ENCODE data around the gene CUEDC2. TPM values are rescaled to one million over a fixed set of nuclear protein-coding genes. Genes with fewer than 3 reads are reported as not detected.

Gene CUEDC2, protein sequence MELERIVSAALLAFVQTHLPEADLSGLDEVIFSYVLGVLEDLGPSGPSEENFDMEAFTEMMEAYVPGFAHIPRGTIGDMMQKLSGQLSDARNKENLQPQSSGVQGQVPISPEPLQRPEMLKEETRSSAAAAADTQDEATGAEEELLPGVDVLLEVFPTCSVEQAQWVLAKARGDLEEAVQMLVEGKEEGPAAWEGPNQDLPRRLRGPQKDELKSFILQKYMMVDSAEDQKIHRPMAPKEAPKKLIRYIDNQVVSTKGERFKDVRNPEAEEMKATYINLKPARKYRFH
- polyA plus RNA-seq (2013, experiment 1 of 2; ENCODE audit: insufficient read length): 65.5 TPM
- polyA plus RNA-seq (2013, experiment 2 of 2; ENCODE audit: insufficient read length): 58.0 TPM

DNA sequence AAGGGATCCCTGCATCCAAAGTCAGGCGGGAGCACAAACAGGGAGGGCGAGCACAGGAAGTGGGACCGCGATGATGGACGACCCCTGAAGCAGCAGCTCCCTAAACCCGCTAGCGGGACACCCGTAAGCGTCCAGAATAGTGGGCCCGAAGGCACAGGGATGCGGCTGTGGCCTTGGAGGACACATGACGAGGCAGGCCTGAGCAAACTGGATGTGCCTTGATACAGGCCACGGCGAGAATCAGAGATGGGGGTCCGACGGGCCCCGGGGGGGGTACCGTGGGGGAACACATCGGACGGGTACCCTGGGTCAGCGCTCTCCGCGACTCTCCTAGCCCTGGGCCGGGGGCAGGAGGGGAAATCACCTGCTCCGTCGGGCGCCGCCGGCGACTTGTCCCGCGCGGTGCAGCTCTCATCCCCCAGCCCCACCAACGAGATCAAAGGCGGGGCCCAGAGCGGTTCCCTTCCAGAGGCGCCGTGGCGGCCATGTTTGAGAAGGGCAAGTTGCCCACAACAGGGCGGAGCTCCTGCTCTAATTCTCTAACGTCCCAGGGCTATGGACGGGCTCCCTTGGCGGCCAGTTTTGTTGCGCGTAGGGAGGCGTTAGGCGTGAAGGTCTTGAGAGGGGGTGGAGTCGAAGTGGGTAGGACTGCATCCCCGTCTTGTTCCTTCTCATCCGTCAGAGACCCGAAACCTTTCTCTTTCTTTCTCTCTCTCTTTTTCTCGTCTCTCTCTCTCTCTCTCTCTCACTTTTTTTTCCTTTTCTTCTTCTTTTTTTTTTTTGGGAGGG, at the start of gene CUEDC2:
Gene CUEDC2 (minus strand): TSS at position 413 of the 789 bp plus-strand sequence. CDS start 7,386 bp downstream, outside the sequence.
- DNase-seq: peak; percentile 98

DNA sequence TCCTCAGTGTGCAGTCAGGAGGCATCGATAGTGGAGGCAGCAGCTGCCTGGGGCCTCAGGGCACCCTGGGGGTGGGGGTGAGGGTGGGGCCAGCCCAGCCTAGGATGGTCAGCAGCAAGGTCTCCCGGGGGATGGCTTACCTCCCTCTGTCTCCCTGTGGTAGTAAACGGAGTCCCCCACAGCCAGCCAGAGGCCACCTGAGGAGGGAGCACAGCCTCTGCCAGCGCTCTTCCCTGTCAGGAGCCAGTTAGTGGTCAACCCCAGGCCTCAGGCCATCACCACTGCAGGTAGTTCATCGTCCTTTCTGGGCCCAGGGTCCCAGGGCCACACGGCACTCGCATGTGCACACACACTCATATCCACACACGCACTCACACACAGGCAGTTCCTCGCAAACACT, 48.0 kb upstream of the CUEDC2 start:
- no peak for DNase-seq

DNA sequence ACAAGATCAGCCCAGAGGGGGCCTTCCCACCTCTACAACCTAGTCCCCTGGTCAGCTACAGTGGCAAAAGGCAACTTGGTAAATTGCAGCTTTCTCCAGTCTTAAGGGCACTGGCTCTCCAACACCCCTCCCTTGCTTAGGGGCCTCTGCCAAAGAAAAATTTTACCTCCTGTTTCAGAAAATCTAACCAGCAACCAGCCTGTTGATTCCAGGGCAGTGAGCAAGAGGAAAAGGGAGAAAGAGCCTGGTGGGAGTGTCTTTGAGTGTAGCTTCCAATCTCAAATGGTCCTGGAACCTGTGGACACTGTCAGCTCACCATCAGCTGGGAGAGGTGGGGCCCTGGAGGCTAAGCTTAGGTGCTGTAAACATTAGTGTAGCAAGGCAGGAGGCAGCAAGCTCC, 47.3 kb upstream of the CUEDC2 start:
- DNase-seq: no peak

DNA sequence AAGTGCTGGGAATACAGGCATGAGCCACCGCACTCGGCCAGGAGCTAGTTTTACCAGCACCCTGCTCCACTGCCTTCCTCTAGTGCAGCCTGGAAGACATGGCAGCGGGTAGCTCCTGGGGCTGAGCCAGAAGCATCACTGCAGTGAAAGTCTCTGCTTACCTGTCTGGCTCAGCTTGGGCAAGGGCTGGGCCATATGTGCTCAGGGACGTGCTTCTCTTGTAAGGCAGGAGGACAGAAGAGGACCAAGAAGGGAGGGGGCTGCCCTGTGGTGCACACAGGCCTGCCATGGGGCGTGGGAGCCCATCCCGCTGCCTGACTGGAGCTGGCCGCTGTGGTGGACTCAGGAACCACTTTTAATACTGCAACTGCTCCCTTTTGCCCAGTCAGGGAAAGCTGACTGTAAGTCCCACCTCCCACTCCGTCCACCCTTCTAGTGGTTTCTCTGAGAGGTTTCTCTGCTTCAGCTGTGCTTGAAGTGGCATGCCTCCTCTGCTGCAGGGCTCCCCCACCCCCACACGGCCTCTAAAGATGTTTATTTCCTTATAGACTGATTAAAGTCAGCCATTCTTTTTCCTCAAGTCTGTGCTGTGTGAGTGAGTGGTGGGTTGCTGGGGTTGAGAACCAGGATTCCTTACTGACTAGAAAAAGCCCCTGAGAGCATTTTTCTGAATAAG, 44.2 kb upstream of the CUEDC2 start:
- DNase-seq: no peak

DNA sequence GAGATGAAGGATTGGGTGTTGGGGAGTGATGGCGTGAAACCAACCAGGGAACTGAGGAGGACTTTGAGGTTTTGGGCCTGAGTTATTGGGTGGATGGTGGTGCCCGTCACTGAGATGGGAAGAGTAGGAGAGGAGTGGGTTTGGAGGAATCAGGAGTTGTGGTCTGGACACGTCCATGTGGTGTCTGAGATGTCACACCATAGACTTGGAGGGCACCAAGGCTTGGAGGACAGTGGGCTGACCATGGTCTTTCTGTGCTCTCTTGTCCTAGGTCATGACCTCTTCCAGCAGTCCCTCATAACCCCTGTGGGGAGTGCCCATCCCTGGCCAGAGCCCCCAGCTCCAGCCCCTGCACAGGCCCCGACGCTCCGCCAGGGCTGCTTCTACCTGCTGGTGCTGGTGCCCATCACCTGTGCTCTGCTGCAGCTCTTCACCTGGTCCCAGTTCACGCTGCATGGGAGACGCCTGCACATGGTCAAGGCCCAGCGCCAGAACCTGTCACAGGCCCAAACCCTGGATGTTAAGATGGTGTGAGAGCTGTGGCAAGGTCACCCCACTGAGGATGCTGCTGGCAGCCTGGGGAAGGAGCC, 43.2 kb upstream of the CUEDC2 start:
- DNase-seq: no peak

DNA sequence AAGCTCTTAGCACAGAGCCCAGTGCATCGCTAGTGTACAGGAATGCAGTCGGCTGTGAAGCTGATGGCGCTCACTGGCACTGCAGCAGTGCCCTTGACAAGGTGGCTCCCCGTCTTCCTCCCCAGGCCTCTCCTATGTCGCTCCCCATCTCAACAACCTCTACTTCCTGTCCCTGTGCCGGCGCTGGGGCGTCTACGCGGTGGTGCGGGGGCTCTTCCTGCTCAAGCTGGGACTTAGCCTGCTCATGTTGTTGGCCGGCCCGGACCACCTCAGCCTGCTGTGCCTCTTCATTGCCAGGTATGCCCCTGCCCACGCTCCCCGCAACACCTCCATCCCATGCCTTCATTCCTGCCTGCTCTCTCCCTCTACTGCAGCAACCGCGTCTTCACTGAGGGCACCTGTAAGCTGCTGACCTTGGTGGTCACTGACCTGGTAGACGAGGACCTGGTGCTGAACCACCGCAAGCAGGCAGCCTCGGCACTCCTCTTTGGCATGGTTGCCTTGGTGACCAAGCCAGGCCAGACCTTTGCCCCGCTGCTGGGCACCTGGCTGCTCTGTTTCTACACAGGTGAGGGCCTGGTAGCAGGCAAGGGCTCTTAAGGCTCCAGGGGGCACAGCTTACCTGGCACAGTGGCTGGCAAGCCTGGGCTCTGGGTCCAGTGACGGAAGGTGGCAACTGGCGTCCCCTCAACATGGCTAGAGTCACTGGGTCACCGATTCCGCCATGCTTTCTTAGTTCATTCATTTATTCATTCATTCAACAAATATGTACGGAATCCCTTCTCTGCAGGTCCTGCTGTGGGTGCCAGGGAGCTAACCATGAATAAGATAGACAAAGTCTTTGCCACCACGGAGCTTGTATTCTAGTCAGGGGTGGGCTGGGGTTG, 41.3 kb upstream of the CUEDC2 start:
- DNase-seq: no peak

DNA sequence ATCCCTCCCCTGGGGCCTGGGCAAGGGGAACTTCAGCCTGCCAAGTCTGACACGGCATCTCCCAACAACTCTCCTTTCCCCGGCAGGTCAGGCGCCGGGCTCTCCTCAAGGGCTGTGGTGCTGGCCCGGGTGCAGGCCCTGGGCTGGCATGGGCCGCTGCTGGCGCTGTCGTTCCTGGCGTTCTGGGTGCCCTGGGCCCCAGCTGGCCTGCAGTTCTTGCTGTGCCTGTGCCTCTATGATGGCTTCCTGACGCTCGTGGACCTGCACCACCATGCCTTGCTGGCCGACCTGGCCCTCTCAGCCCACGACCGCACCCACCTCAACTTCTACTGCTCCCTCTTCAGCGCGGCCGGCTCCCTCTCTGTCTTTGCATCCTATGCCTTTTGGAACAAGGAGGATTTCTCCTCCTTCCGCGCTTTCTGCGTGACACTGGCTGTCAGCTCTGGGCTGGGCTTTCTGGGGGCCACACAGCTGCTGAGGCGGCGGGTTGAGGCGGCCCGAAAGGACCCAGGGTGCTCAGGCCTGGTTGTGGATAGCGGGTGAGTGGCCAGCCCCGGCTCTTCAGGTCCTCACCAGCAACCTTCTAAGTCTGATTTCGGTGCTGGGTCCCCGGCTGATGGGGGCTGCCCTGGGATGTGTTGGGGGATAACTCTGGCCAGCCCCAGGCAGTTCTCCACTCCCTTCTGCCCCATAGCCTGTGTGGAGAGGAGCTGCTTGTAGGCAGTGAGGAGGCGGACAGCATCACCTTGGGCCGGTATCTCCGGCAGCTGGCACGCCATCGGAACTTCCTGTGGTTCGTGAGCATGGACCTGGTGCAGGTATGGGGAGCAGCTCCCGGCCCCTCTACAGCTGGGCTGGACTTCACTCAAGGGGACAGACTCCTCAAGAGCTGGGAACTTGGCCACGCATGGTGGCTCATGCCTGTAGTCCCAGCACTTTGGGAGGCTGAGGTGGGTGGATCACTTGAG, 38.5 kb upstream of the CUEDC2 start:
- DNase-seq: no peak

DNA sequence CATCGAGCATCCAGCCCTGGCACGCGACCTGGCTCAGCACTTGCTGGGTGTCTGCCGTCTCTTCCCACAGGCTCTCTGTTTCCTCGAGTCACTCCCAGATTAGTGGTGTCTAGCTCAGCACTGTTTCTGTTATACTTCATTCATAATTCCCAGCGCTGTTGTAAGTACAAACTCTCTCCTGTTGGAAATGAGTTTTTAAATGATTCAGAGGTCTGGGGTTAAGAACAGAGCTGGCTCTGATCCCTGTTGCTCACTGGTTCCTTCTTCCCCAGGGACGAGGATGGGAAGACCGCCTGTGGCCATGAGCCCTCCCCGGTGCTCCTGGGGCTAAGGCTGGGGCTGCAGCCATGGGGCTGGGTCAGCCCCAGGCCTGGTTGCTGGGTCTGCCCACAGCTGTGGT, 36.3 kb upstream of the CUEDC2 start:
- no peak for DNase-seq

DNA sequence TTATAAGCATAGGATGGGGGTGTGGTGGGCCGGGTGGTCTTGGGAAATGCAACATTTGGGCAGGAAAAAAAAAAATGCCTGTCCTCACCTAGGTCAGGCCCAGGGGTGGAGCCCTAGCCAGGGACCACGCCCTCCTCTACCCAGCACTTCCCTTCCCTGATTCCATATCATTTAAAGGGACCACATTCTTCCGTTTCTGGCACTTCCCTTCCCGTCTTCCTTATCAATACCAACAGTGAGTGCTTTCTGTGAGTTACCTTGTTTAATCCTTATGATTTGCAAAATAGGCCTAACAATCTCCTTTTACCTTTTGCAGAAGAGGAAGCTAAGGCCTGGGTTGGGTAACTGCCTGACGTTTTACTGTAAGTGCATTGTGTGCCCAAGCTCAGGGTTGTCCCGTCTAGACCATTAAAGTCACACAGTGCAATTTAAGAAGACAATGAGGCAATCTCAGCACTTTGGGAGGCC, 35.6 kb upstream of the CUEDC2 start:
- no peak for DNase-seq

DNA sequence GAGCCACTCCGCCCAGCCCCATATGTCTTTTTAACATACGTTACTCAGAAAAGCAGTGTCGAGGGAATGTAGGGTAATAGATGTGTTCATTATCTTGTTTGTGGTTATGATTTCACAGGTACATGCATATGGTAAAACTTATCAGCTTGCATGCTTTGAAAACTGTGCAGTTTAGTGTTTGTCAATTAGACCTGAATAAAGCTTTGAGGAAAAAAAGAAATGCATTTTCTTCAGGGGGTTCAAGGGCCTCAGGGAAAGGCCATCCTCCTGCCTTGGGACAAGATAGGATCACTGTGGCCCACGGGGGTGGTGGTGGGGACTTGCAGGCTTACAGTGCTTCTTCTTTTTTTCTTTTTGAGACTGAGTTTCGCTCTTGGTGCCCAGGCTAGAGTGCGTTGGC, 34.9 kb upstream of the CUEDC2 start:
- DNase-seq: no peak

DNA sequence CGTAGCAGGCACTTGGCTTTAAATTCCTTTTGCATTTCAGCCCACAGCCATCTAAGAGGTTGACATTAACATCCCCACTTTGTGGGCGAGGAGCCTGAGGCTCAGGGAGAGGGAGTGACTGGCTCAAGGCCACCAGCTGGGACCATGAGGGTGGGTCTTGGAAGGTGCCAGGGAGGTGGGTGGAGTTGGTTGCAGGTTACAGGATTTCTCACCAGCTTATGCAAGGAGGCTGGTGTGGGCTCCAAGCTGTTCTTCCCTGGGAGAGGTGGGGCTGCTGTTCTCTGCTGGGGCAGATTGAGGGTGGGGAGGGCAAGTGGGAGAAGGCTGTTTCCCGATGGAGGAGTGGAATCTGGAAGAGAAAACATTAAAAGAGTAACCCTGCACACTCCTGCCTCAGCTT, 33.1 kb upstream of the CUEDC2 start:
- no peak for DNase-seq

DNA sequence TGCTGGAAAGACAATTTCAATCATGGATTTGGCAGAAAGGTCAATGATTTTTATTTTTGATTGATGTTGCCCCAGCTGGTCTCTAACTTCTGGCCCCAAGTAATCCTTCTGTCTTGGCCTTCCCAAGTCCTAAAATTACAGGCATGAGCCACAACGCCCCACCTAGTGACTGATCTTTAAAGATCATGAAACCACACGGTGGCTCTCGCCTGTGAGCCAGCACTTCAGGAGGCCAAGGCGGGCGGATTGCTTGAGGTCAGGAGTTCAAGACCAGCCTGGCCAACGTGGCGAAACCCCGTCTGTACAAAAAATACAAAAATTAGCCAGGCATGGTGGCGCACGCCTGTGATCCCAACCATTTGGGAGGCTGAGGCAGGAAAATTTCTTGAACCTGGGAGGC, 31.6 kb upstream of the CUEDC2 start:
- DNase-seq: no peak

DNA sequence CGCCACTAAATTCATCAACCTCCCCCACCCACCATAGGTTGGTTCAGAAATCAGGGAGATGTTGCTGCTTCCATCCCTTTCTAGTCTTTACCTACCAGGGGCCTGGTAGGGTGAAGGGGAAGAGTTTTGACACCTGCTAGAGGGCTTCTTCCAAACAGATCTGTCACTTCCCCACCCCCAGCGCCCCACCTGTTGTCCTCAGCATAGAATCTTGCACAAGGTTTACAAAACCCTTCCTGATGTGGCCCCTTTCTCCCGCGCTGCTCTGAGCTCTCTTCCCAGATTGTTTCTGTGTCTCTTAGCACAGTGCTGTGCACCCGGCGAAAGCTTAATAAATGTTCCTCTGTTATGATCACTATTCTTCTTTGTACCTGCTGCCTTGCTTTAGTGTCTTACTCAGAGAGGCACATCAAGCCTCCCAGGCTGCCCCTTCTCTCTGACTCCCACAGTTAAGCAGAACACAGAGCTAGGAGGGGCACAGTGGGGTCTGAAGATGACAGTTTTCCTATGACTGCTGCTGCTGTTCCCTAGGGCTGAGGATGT, 30.2 kb upstream of the CUEDC2 start:
- no peak for DNase-seq

DNA sequence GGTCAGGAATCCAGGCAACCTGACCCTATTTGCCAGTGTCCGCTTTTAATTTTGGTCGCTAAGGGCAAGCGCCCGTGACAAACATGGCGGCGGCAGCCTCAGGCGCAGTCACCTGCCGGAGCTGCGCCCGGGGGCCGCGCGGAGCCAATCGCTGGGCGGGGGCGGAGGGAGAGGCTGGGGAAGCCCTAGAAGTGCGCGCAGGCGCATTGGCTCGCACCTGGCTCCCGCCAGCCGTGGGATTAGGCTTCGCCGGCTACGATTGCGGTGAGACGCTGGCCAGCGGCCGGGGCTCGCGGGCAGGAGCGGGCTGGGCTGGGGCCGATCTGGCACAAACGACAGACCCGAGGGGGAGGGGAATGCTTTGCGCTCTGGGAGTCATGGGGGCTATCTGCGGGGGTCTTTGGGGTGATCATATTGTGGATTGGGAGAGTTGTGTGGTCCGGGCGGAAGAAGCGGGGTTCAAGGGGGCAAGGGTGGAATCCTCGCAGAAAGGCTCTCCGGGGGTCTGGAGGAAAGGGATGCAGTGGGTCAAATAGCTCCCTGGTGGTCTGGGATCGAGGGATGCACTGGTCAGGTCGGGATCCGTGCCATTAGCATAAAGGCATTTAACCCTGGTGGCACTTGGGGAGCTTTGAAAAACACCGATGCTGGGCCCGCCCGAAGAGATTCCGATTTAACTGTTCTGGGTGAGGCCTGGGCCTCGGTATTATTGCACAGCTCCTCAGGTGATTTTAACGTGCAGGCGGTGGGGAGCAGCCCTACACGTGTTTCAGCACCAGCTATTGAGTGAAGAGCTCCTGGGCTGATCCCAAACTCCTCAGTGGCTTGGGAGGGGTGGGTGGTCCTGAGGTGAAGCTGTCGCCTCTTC, 29.0 kb upstream of the CUEDC2 start:
- DNase-seq: peak; percentile 76

DNA sequence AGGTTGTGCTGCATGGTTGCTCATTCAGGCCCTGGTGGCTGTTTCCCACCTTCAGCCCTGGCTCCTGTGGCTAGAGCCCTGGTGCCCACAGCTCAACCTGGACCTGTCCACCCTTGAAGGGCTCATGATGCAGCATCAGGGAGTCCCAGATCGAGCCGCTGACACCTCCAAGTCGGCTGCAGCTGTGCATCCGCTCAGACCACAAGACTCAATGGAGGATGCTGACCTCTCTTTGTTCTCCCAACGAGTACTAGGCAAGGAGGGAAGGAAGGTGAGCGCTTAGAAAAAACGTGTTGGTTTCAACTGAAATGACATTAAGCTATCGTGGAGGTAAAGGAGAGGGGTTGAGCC, 28.4 kb upstream of the CUEDC2 start:
- no peak for DNase-seq

DNA sequence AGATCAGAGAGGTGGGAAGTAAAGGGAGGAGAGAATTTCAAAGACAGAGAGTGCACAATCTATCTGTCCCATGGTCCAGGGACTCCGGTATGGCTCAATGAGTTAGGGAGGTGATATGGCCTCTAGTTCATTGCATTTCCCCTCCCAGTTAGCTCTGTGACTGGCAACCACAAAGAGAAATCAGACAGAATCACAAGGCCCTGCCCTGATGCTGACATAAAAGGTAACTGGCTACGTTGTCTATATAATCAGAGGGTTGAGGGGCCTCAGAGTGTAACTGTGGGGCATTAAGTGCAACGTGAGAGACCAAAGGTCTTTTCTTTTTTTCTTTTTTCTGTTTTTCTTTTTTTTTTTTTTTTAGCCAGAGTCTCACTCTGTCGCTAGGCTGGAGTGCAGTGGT, 26.3 kb upstream of the CUEDC2 start:
- no peak for DNase-seq

DNA sequence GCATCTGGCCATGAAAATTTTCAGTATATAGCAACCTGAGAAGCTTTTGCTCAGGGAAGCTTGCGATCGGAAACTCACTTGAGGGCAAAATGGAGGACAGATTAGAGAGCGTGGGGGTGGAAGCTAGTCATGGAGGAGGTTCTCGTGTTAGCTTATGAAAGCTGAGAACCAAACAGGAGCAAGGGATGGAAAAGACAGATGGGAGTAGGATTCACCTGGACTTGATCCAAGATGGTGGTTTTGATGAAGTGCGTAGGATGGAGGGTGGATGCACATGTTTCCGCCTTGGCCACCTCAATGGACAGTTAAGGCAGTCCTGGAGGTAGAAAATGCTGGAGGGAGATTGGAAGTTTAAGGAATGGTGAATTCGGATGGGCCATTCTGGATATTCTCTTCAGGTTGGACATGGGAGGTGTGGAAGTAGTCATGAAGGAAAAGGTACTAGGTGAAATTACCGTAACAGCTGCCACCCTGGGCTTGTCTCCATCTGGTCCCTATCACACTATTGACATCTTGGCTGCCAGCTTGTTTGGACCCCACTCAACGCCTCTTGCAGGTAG, 25.3 kb upstream of the CUEDC2 start:
- no peak for DNase-seq

DNA sequence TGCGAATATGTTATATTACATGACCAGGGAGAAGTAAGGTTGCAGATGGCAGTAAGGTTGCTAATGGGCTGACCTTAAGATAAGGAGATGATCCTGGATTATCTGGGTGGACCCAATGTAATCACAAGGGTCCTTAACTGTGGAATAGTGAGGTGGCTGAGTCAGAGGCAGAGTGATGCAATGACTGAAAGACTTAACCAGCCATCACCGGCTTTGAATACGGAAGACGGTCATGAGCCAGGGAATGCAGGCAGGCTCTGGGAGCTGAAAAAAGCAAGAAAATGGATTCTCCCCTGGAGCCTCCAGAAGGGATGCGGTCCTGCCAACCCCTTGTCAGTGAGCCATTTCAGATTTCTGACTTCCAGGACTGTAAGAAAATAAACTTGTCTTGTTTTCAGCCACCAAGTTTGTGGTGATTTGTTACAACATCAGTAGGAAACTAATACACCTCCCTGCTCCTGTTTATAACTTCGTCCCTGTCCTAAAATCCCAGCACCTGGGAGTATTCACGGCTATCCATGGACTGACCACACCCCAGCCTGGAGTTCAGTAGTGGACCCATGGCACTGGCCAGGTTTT, 23.6 kb upstream of the CUEDC2 start:
- DNase-seq: peak; percentile 85

Measured in fibroblast of skin of scalp (primary cell).